Breast epithelium (tissue), 3 donors: ENCODE data around the gene NACAD.

Experiments used
- POLR2A ChIP-seq: fragments of 450-650 bp; IDR thresholded peaks from one replicate; pipeline ENCODE4 v1.6.1; 2016; ENCODE audit warnings: antibody characterized with exemption, mild to moderate bottlenecking, moderate library complexity
- TF ChIP-seq, protein P1 (sequence below), 3 donors: fragments of 450-650 bp; IDR thresholded peaks; one replicate each; pipeline ENCODE4 v1.5.1; 2016 to 2017; ENCODE audit warnings: antibody characterized with exemption in 3 of 3, mild to moderate bottlenecking in 3 of 3, moderate library complexity in 3 of 3

DNA sequence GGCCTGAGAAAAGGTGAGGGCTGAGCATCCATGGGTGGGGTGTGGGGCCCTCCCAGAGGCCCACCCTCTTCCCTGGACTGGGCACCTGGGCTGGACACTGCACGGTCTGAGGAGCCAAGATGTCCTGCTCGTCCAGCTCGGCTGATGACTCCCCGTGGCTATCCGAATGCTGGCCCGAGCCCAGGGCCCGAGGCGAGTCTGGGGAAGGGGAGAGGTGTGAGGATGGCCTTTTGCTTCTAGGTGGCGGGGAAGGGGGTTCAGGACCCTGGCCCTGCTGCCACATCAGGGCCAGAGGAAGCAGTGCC lies 7.1 kb downstream of the NACAD start:
- TF ChIP-seq, protein P1, sequence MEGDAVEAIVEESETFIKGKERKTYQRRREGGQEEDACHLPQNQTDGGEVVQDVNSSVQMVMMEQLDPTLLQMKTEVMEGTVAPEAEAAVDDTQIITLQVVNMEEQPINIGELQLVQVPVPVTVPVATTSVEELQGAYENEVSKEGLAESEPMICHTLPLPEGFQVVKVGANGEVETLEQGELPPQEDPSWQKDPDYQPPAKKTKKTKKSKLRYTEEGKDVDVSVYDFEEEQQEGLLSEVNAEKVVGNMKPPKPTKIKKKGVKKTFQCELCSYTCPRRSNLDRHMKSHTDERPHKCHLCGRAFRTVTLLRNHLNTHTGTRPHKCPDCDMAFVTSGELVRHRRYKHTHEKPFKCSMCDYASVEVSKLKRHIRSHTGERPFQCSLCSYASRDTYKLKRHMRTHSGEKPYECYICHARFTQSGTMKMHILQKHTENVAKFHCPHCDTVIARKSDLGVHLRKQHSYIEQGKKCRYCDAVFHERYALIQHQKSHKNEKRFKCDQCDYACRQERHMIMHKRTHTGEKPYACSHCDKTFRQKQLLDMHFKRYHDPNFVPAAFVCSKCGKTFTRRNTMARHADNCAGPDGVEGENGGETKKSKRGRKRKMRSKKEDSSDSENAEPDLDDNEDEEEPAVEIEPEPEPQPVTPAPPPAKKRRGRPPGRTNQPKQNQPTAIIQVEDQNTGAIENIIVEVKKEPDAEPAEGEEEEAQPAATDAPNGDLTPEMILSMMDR (IDR thresholded peaks at IDR 0.05) = no peak
- TF ChIP-seq POLR2A = no peak
